Transverse colon (tissue), 4 donors: Measurements from ENCODE around the gene NOTCH1. TPM values are rescaled to one million over a fixed set of nuclear protein-coding genes. Genes with fewer than 3 reads are reported as not detected.

ENCODE experiments used
- DNase-seq: peaks from one replicate; pipeline ENCODE4 v3.0.0-alpha.2; 2019
- H3K27ac ChIP-seq, 4 donors: fragments of 200-600 bp; sonication (generic); 2 replicates each; pipeline ENCODE4 v1.5.1; 2016 to 2018; ENCODE audit warnings: inconsistent platforms in 4 of 4
- H3K27me3 ChIP-seq: fragments of 200-600 bp; sonication (generic); 2 replicates; pipeline ENCODE4 v1.5.1; 2017; ENCODE audit warnings: inconsistent platforms
- H3K36me3 ChIP-seq, 4 donors: fragments of 200-600 bp; sonication (generic); 2 replicates each; pipeline ENCODE4 v1.5.1; 2017 to 2019; ENCODE audit warnings: inconsistent platforms in 4 of 4
- H3K4me1 ChIP-seq, 4 donors: fragments of 200-600 bp; sonication (generic); 2 replicates each; pipeline ENCODE4 v1.5.1; 2017 to 2020; ENCODE audit warnings: inconsistent platforms in 4 of 4
- H3K4me3 ChIP-seq, 4 donors: fragments of 200-600 bp; sonication (generic); 1 replicate in 1 of 4; 2 replicates in 3 of 4; pipeline versions ENCODE4 v1.5.1 to v1.6.1; 2017 to 2019; ENCODE audit warnings: inconsistent platforms in 4 of 4
- H3K9me3 ChIP-seq, 2 donors: fragments of 200-600 bp; sonication (generic); 2 replicates each; pipeline ENCODE4 v1.5.1; 2017 to 2019; ENCODE audit warnings: inconsistent platforms in 2 of 2
- CTCF ChIP-seq, 5 experiments: fragments of 200-600 bp in 3 of 5; fragments of 450-650 bp in 2 of 5; sonication (generic) in 3 of 5; IDR thresholded peaks; 1 replicate in 2 of 5; 2 replicates in 3 of 5; pipeline ENCODE4 v1.5.1; 2016 to 2017; ENCODE audit warnings: antibody characterized with exemption in 5 of 5, inconsistent platforms in 3 of 5, mild to moderate bottlenecking in 2 of 5, moderate library complexity in 1 of 5
- EP300 ChIP-seq: sonication (generic); formaldehyde crosslinking; IDR thresholded peaks from one replicate; pipeline ENCODE4 v1.6.1; 2017; ENCODE audit warnings: antibody characterized with exemption, low read depth
- POLR2A ChIP-seq: fragments of 450-650 bp; IDR thresholded peaks from one replicate; pipeline ENCODE4 v1.6.1; 2016; ENCODE audit warnings: antibody characterized with exemption, mild to moderate bottlenecking, moderate library complexity
- POLR2AphosphoS5 ChIP-seq, 3 donors: sonication (generic); formaldehyde crosslinking; IDR thresholded peaks; one replicate each; pipeline ENCODE4 v1.6.1; 2016; ENCODE audit warnings: antibody characterized with exemption in 3 of 3
- WGBS, 2 donors: methylation state at CpG; one replicate each; pipeline ENCODE4 v1.1.5; 2018; ENCODE audit warnings: low coverage in 1 of 2; 5-methylcytosine and 5-hydroxymethylcytosine counted together
- in situ Hi-C, 4 donors: fragments of 200-750 bp; cut with MboI; loops; one replicate each; pipeline versions ENCODE4 v1.15.0 to v1.15.1; 2017; ENCODE audit warnings: low sequenced_read_pairs in 3 of 4, low pct_ligation_motif_present in 1 of 4, low pct_unique_long_range_greater_than_20kb in 1 of 4
- intact Hi-C: fragments of 100-400 bp; cut with DNase I; formaldehyde crosslinking; loops from one replicate; pipeline ENCODE4 v1.15.1; 2023; ENCODE audit warnings: low total_unique reads
- total RNA-seq, 4 donors: library from RNA; depleted of rRNA; stranded (reverse); fragments of >200 nt; gene quantifications; one replicate each; pipeline ENCODE4 v1.1.0, GENCODE V29; 2016

Gene NOTCH1
- total RNA-seq, 4 donors from 2014 or later: 48.2 to 154 (median 98.2) TPM

GRCh38 chr9:136462664-136463063 lies 83.2 kb downstream of the NOTCH1 start:
- H3K4me3 ChIP-seq: no peak overlapping the region
- peaks cover 0 to 86% (median 42%) of the 10 kb centered on the region in 4 donors for H3K36me3 ChIP-seq
- H3K27ac ChIP-seq: no peak overlapping the region
- WGBS, 2 donors: 91% methylated on average over 17 of the region's 17 CpGs; no CpG with 5 or more reads in 1 of the 2 donors
- no peak for DNase-seq
- H3K9me3 ChIP-seq: no peaks in the 10 kb centered on the region
- in situ Hi-C loops: no loop called here
- TF ChIP-seq CTCF (IDR thresholded peaks at IDR 0.05): no peak
- TF ChIP-seq POLR2AphosphoS5 (IDR thresholded peaks at IDR 0.05): no peak
- TF ChIP-seq EP300: no peak
- no peak for TF ChIP-seq POLR2A
- intact Hi-C loops: no loop called here
- no peaks in the 10 kb centered on the region for H3K27me3 ChIP-seq
- no peaks in the 10 kb centered on the region for H3K4me1 ChIP-seq

GRCh38 chr9:136460772-136461325 lies 85.0 kb downstream of the NOTCH1 start:
- WGBS, 2 donors: 96 to 100% methylated on average over 4 to 23 of the region's 23 CpGs
- peaks cover 0 to 85% (median 42%) of the 10 kb centered on the region in 4 donors for H3K36me3 ChIP-seq
- no peak for DNase-seq
- H3K27ac ChIP-seq: no peak overlapping the region
- in situ Hi-C loops (no loop called here), intact Hi-C loops (no loop called here)
- TF ChIP-seq POLR2A (no peak), EP300 (no peak), CTCF (IDR thresholded peaks at IDR 0.05) (no peak), POLR2AphosphoS5 (IDR thresholded peaks at IDR 0.05) (no peak)
- H3K4me3 ChIP-seq: no peak overlapping the region
- H3K9me3 ChIP-seq: no peaks in the 10 kb centered on the region
- H3K4me1 ChIP-seq: no peaks in the 10 kb centered on the region
- no peaks in the 10 kb centered on the region for H3K27me3 ChIP-seq

DNA sequence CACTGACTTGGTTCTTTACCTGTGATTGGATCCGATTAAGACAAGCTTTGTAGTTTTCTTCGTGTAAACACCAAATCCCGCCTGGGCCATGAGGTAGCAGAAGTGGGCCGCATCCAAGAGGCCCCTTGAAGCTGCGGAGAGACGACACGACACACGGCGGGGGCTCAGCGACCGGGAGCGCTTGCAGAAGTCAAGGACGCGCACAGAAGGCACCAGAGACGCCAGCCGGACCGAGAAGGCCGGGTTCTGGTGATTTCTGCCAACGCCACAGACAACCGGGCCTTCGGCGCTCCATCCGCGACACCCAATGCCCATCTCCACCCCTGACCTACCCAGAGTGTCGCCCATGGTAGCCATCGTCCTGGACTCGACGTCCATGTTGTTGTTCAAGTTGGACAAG lies 86.4 kb downstream of the NOTCH1 start:
- H3K9me3 ChIP-seq: no peaks in the 10 kb centered on the region
- no peak overlapping the region for H3K27ac ChIP-seq
- intact Hi-C loops (no loop called here), in situ Hi-C loops (no loop called here)
- H3K4me1 ChIP-seq: no peaks in the 10 kb centered on the region
- DNase-seq: no peak
- peaks cover 0 to 83% (median 43%) of the 10 kb centered on the region in 4 donors for H3K36me3 ChIP-seq
- H3K4me3 ChIP-seq: no peak overlapping the region
- TF ChIP-seq POLR2AphosphoS5 (IDR thresholded peaks at IDR 0.05) (no peak), EP300 (no peak), POLR2A (no peak), CTCF (IDR thresholded peaks at IDR 0.05) (no peak)
- H3K27me3 ChIP-seq: no peaks in the 10 kb centered on the region
- WGBS, 2 donors: 95 to 100% methylated on average over 1 to 28 of the region's 28 CpGs

DNA sequence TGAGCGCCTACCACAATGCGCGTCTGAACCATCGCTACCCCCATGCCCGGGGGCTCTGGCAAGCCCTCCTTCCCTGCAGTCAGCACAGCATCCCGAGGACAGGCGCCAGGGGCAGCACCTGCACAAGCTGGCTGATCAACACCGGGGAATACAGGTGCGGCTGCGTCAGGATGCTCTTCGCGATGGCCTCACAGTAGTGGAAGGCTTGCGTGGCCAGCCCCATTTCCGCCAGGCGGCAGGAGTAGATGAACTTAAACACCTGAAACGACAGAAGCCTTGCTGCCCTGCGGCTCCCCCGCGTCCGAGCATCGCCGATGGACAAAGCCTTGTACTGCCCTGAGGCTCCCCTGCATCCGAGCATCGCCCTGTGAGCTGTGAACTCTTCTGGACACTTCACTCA lies 88.5 kb downstream of the NOTCH1 start:
- H3K27ac ChIP-seq: no peak overlapping the region
- H3K4me3 ChIP-seq: no peak overlapping the region
- no peak for DNase-seq
- no peaks in the 10 kb centered on the region for H3K27me3 ChIP-seq
- no peak for TF ChIP-seq CTCF (IDR thresholded peaks at IDR 0.05)
- TF ChIP-seq POLR2A: no peak
- no peak for TF ChIP-seq POLR2AphosphoS5 (IDR thresholded peaks at IDR 0.05)
- no peak for TF ChIP-seq EP300
- H3K4me1 ChIP-seq: no peaks in the 10 kb centered on the region
- in situ Hi-C loops: no loop called here
- intact Hi-C loops: no loop called here
- no peaks in the 10 kb centered on the region for H3K9me3 ChIP-seq
- 96% methylated on average over 23 of the region's 24 CpGs; no CpG with 5 or more reads in 1 of the 2 donors for WGBS, 2 donors
- peaks cover 0 to 80% (median 40%) of the 10 kb centered on the region in 4 donors for H3K36me3 ChIP-seq
